Activated naive CD8-positive, alpha-beta T cell treated with anti-CD3 and anti-CD28 coated beads for 36 hours (primary cell): Measurements from ENCODE around the gene NPAS3. TPM values are rescaled to one million over a fixed set of nuclear protein-coding genes. Genes with fewer than 3 reads are reported as not detected.

ENCODE experiments used
- DNase-seq: peaks from one replicate; pipeline ENCODE4 v3.0.0; 2021
- H3K27ac Mint-ChIP-seq: one replicate; pipeline ENCODE4 v1.8.0; 2022; ENCODE audit warnings: mild to moderate bottlenecking, moderate library complexity, mixed read lengths
- H3K27me3 Mint-ChIP-seq: one replicate; pipeline ENCODE4 v1.8.0; 2022; ENCODE audit warnings: mild to moderate bottlenecking, mixed read lengths
- H3K36me3 Mint-ChIP-seq: one replicate; pipeline ENCODE4 v1.8.0; 2021; ENCODE audit warnings: mild to moderate bottlenecking, mixed read lengths
- H3K4me1 Mint-ChIP-seq: one replicate; pipeline ENCODE4 v1.8.0; 2021; ENCODE audit warnings: mixed read lengths
- H3K4me3 Mint-ChIP-seq: one replicate; pipeline ENCODE4 v1.8.0; 2022; ENCODE audit warnings: mild to moderate bottlenecking, moderate library complexity, mixed read lengths
- H3K9me3 Mint-ChIP-seq: one replicate; pipeline ENCODE4 v1.8.0; 2022; ENCODE audit warnings: mixed read lengths
- total RNA-seq, 2 experiments: library from RNA; stranded (reverse); gene quantifications; one replicate each; pipeline ENCODE4 v1.2.3, GENCODE V29; 2021

NPAS3 gene
- total RNA-seq, 2 experiments from 2014 or later = not detected

DNA sequence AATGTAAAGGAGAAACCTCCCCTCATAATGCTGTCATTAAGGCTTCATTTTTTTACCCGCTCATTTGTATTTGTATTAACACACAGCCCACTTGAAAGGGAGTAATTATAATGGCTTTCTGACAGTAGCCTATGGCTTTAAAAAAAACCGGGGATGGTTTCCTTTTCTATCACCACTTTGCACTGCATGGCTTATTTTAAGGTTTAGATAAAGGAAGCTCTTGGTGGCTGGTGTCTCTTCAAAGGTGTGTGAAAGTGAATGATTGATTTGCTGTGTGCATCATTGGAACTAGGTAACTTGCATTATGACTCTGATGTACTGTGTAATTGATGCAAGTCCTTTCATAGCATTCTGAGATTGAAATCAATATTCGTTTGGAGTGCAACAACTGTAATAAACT lies 80.7 kb downstream of the NPAS3 start:
- H3K27ac Mint-ChIP-seq = no peak overlapping the region
- no peaks in the 10 kb centered on the region for H3K36me3 Mint-ChIP-seq
- no peak for DNase-seq
- H3K27me3 Mint-ChIP-seq = no peaks in the 10 kb centered on the region
- H3K9me3 Mint-ChIP-seq = peaks cover 2% of the 10 kb centered on the region
- no peaks in the 10 kb centered on the region for H3K4me1 Mint-ChIP-seq
- H3K4me3 Mint-ChIP-seq = no peak overlapping the region

DNA sequence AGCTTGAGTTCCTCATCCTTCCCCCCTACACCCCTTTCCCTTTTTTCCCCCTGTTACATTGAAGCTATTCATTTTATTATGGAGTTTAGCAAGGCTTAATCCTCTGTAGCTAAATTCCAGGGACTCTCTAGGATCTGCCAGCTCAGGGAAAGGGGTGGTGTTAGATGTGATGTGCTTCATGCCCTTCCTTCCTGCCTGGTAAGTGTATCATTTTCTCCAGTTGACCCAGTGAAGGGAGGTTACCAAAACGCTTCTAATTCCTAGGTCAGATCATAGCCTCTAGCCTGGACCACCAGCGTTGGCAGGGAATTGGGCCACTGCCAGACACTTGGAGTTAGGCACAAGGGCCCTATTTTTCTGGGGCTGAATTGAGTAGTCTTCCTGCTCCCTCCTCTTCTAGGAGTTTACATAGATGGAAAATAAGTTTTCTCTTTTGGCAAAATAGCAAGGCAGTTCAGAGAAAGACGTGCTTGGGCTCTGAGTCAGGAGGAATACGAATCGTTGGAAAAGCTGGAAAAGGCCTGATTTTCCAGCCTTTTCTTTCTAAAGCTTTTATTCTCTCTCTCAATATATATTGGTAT lies 88.3 kb downstream of the NPAS3 start:
- Mint-ChIP-seq H3K4me3 (no peak overlapping the region), H3K36me3 (no peaks in the 10 kb centered on the region), H3K9me3 (peaks cover 5% of the 10 kb centered on the region), H3K27me3 (no peaks in the 10 kb centered on the region), H3K27ac (no peak overlapping the region), H3K4me1 (no peaks in the 10 kb centered on the region)
- DNase-seq = no peak

DNA sequence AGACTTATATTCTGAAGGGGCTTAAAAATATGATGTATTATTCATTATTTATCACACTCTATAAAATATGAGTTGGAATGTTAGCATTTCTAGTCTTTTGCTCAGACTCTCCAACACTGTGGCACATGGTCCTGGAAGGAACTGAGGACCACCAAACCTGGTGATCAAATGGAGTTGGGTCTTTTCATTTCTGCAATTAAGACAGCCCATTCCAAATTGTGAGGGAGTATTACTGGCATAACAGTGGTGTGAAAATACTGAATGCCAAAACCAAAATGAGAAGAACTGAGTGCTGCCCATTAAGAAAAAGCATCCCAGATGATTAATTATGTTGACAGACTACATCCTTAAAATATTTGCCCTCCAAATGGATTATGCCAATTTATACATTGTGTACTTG lies 90.8 kb downstream of the NPAS3 start:
- no peak for DNase-seq
- no peaks in the 10 kb centered on the region for H3K36me3 Mint-ChIP-seq
- no peaks in the 10 kb centered on the region for H3K4me1 Mint-ChIP-seq
- H3K27ac Mint-ChIP-seq = no peak overlapping the region
- peaks cover 2% of the 10 kb centered on the region for H3K9me3 Mint-ChIP-seq
- H3K27me3 Mint-ChIP-seq = no peaks in the 10 kb centered on the region
- no peak overlapping the region for H3K4me3 Mint-ChIP-seq

DNA sequence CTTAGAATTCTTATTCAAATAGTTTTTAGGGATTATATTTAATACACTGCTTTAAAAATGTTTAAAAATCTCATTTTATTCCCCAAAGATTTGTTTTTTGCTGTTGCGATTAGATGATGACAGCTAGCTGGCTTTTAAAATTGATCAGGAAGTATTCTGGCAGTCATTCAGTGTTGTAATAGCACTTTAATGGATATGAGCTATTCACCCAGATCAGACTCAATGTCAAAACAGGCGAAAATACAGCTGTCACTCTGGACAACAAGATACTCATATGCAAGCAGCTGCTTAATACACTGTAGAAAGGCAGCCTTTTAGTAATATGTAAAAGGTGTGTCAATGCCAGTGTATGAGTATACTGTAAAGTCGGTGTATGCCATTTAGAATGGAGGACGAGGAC lies 91.7 kb downstream of the NPAS3 start:
- Mint-ChIP-seq H3K27ac (no peak overlapping the region), H3K4me1 (no peaks in the 10 kb centered on the region), H3K9me3 (peaks cover 2% of the 10 kb centered on the region), H3K4me3 (no peak overlapping the region), H3K27me3 (no peaks in the 10 kb centered on the region), H3K36me3 (no peaks in the 10 kb centered on the region)
- no peak for DNase-seq

DNA sequence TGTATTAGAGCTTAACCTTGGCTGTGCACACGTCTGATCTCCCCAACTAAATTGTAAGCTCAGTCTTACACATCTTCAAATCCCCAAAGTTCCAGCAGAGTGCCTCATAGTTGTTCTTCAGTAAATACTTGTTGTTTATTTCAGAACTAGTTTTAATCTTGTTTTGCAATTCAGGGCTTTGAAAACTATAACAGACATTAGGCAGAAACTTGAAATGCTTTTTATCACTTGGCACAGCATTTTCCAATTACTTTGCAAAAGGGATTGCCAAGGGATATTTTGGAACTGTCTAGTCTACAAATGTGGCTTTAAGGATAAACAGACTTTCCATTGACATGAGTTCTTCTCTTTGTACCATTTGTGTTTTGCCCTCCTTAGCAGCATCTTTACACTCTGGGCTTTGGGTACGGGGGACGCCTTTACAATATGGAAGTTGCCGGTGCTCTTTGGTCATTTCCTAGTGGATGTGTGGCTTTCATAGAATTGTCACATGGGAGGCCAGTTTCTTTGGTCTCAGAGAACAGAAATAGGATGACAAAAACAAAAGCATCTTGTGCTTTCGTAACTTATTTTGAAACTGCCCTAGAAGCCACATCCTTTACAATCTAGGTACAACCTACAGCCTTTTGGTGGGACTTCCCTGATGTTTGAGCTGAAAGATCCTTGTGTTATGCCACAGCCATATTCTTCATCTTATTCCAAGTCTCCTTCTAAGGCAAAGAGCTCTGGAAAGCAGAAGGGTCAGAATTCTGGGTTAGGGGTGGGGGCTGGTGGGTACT lies 96.9 kb downstream of the NPAS3 start:
- Mint-ChIP-seq H3K4me3 (no peak overlapping the region), H3K27ac (no peak overlapping the region), H3K4me1 (no peaks in the 10 kb centered on the region), H3K36me3 (no peaks in the 10 kb centered on the region), H3K27me3 (no peaks in the 10 kb centered on the region), H3K9me3 (no peaks in the 10 kb centered on the region)
- DNase-seq = no peak

DNA sequence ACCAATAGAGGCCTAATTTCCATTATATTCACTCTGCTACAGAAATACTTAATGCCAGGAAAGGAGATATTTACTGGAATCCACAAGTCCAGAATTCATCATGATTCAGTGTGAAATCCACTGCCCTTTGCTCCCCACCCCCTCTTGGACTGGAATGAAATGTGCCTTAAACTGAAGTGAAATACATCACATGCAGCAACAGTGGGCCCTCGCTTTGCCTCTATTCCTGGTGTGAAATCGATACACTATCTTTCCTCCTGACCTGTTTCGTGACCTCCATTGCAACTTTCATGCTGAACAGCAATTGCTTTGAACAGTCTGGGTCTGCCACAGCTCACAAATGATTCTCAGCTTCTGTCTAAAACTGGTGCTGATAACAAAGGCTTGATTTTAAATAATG lies 100.6 kb downstream of the NPAS3 start:
- Mint-ChIP-seq H3K9me3 (peaks cover 7% of the 10 kb centered on the region), H3K36me3 (no peaks in the 10 kb centered on the region), H3K27ac (no peak overlapping the region), H3K4me3 (no peak overlapping the region), H3K4me1 (no peaks in the 10 kb centered on the region), H3K27me3 (no peaks in the 10 kb centered on the region)
- no peak for DNase-seq

DNA sequence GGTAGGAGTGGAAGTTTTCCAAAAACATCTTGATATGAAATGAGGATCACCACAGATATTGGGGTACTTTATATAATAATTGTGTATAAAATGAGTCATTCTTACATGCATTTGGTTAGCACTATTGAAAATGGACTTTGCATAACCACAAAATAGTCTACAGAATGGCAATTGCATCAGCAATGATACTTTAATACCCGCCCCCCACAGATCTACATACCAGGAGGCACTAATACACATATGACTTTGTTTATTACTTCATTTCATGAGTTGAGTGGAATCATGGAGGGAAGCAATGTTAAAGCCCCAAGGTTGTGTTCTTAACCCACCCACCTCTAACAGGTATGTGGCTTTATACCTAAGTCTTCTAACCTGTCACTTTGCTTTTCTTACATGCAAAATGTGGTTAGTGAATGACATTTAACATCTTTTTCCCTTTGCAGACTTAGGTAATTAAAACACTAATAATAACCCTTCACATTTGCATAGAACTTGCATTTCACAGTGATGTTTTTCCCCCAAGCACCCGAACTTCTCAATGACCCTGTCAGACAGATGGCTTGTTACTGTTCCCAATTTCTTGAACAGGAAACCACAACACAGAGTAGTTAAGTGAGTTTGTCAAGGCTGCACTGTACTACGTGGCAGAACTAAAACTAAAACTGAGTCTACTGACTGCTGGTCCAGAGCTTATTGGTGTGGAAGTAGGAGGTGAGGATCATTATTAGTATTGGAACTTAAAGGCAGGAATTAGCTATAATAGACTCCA lies 101.9 kb downstream of the NPAS3 start:
- no peak for DNase-seq
- no peaks in the 10 kb centered on the region for H3K4me1 Mint-ChIP-seq
- H3K4me3 Mint-ChIP-seq = no peak overlapping the region
- H3K36me3 Mint-ChIP-seq = no peaks in the 10 kb centered on the region
- H3K27ac Mint-ChIP-seq = no peak overlapping the region
- peaks cover 7% of the 10 kb centered on the region for H3K9me3 Mint-ChIP-seq
- H3K27me3 Mint-ChIP-seq = no peaks in the 10 kb centered on the region

DNA sequence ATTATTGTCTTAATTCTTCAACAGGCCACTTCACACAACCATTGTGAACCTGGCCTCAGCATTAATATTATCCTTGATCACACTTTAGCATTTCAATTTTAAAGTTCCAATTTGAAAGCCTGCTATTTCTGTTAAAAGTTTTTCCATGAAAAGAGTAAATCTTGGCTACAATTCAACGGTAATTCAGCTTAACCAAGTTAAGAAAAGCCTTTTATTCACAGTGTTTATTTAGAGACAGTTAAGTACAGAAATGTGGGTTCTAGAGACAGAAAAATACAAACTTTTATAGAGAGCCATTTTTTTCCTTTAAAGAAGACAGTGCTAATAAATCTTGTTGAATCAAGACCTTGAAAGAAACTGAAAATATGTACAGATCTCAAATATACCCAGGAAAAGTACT lies 103.9 kb downstream of the NPAS3 start:
- Mint-ChIP-seq H3K36me3 (no peaks in the 10 kb centered on the region), H3K27me3 (no peaks in the 10 kb centered on the region), H3K4me1 (no peaks in the 10 kb centered on the region), H3K27ac (no peak overlapping the region), H3K4me3 (no peak overlapping the region), H3K9me3 (peaks cover 7% of the 10 kb centered on the region)
- DNase-seq = no peak

DNA sequence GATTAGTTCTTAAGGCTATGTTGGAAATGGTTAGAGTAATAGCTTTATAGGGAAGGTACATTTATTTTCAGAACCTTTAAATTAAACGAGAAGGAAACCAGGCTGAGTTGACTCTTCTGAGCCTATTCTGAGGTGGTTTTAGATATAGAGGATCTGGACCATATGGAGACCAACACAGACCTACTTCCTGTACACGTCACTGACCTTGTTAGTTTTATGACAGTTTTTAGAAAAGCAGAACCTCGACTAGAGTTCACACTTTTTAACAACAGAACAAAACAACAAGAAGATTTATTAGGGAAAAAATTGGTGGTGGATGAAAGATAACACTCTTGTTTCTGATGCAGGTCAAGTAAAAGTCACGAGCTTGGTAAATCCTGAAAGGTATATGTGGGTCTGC lies 107.1 kb downstream of the NPAS3 start:
- H3K9me3 Mint-ChIP-seq = peaks cover 9% of the 10 kb centered on the region
- H3K36me3 Mint-ChIP-seq = no peaks in the 10 kb centered on the region
- no peak overlapping the region for H3K4me3 Mint-ChIP-seq
- no peaks in the 10 kb centered on the region for H3K4me1 Mint-ChIP-seq
- no peaks in the 10 kb centered on the region for H3K27me3 Mint-ChIP-seq
- no peak overlapping the region for H3K27ac Mint-ChIP-seq
- no peak for DNase-seq

DNA sequence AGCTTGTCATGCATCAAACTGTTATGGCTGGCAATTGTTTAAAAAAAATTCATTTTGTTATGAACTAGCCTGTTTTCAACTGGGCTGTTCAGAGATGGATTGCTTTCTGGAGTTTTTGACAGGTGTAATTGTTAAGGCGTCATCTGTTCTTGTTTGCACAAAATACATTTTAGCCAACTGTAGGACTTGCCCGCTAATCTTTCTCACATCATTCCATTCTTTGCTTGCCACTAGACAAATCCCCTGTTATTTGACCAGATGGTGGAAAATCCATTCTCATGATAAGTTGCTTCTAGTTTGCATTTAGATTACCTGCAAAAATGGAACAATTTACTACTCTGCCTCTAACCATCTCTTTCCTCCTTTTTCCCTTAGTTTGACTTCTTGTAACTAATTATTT lies 114.3 kb downstream of the NPAS3 start:
- Mint-ChIP-seq H3K4me1 (no peaks in the 10 kb centered on the region), H3K27ac (no peak overlapping the region), H3K36me3 (no peaks in the 10 kb centered on the region), H3K4me3 (no peak overlapping the region), H3K9me3 (peaks cover 2% of the 10 kb centered on the region), H3K27me3 (no peaks in the 10 kb centered on the region)
- DNase-seq = no peak

DNA sequence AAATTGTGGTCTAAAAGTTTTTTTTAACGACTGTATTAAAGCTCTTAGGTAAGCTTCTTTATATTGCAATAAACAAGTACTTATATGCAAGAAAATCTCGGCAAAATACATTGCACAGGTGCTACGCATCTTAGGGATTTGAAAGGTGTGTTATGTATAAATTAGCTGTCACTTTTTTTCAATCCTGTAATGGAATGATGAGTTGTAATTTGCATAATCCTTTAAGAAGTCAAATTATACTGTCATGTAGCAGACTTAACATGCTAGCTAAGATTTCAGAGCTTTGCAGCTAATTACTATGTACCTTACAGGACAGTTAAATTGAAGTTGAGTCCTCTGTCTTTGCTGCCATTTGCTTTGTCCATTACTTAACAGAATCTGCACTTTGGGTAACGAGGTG lies 117.5 kb downstream of the NPAS3 start:
- no peak overlapping the region for H3K27ac Mint-ChIP-seq
- no peaks in the 10 kb centered on the region for H3K27me3 Mint-ChIP-seq
- H3K9me3 Mint-ChIP-seq = no peaks in the 10 kb centered on the region

DNA sequence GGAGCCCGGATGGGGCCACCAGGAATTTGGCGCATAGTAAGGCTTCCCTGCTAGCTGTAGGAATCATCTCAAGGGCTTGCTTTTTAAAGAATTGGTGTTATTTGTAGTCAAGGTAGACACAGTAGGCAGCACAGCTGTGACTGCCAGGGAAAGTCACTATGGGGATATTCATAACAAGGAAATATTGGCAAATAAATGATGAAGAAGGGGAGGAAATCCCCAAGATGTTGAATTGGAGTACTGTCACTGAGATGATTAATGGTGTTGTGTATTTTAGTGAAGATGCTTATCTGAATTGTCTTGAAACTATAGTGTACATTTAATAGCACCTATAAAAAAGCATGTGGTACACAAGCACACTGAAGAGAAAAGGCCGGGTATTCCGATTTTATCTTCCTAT lies 118.9 kb downstream of the NPAS3 start:
- no peak for DNase-seq
- no peak overlapping the region for H3K4me3 Mint-ChIP-seq
- no peak overlapping the region for H3K27ac Mint-ChIP-seq
- no peaks in the 10 kb centered on the region for H3K4me1 Mint-ChIP-seq
- H3K36me3 Mint-ChIP-seq = no peaks in the 10 kb centered on the region
- H3K27me3 Mint-ChIP-seq = no peaks in the 10 kb centered on the region
- no peaks in the 10 kb centered on the region for H3K9me3 Mint-ChIP-seq

More for the DNA sequence above, 117.5 kb downstream of the NPAS3 start:
- no peak for DNase-seq
- Mint-ChIP-seq H3K36me3 (no peaks in the 10 kb centered on the region), H3K4me1 (no peaks in the 10 kb centered on the region), H3K4me3 (no peak overlapping the region)

DNA sequence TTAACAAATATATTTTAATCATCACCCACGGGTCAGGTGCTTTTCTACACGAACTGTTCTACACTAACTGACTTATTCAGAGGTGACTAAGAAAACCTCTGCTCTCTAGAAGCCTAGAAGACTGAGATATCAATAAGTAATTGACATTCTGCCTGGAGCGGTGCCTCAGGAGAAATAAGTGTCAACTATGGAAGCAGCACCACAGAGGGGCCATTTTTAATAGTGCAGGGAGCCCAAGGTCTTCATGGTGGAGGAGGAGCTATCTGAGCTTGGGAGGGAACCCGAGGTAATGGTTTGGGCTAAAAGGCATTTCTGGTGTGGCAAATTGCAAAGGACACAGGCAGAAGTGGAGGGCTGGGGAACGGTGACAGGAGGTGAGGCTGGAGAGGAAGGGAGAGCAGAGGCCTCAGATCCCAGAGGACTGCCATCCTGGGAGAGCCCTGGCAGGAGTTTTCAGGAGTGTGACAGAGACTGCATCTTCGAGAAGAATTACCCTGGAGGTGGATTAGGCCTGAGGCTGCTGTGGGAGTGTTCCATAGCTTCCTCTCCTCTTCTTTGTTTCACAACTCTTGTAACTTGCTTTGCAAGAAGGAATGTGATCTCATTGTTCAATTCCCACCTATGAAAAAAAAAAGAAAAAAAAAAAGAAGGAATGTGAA lies 123.1 kb downstream of the NPAS3 start:
- Mint-ChIP-seq H3K27ac (no peak overlapping the region), H3K9me3 (no peaks in the 10 kb centered on the region), H3K36me3 (no peaks in the 10 kb centered on the region), H3K4me3 (no peak overlapping the region), H3K4me1 (no peaks in the 10 kb centered on the region), H3K27me3 (no peaks in the 10 kb centered on the region)
- DNase-seq = no peak

DNA sequence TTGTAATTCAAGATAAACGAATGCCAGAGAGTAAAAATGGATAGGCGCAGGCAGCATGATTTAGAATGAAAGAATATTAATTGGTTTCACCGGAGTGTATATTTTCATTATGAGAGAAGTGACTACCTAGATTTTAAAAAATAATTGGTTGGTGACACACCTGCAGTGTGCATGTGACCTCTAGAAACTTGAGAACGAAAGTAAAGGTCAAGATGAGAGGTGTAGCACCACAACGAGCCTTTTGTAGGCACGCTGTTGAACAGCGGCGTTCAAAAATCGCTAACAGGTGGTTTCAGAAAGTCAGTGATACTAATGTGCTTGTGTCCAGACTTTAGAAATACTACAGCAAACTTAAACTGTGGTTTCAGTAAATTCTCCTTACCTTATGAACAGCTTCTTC lies 123.8 kb downstream of the NPAS3 start:
- no peaks in the 10 kb centered on the region for H3K9me3 Mint-ChIP-seq
- no peaks in the 10 kb centered on the region for H3K36me3 Mint-ChIP-seq
- H3K27ac Mint-ChIP-seq = no peak overlapping the region
- no peak for DNase-seq
- H3K4me1 Mint-ChIP-seq = no peaks in the 10 kb centered on the region
- no peaks in the 10 kb centered on the region for H3K27me3 Mint-ChIP-seq
- no peak overlapping the region for H3K4me3 Mint-ChIP-seq

DNA sequence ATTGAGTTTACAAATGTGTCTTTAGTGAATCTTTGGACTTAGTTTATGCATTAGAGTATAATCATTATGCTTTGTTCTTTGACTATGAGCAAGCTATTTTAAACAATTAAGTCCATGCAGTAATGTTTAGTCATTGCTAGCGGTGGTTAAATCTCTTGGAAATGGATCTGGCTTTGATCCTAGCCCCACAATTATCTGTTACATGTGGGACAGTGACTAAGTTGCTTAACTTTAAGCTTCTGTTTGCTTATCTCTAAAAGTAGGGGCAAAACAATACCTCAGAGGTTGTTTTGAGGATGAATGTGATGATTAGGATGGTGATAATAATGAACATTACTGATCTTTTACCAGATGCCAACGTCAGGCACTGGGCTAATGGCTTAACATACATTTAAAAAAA lies 124.2 kb downstream of the NPAS3 start:
- H3K36me3 Mint-ChIP-seq = no peaks in the 10 kb centered on the region
- H3K27me3 Mint-ChIP-seq = no peaks in the 10 kb centered on the region
- H3K4me1 Mint-ChIP-seq = no peaks in the 10 kb centered on the region
- H3K4me3 Mint-ChIP-seq = no peak overlapping the region
- DNase-seq = no peak
- no peak overlapping the region for H3K27ac Mint-ChIP-seq
- H3K9me3 Mint-ChIP-seq = no peaks in the 10 kb centered on the region
